Stimulated activated CD4-positive, alpha-beta T cell treated with anti-CD3 and anti-CD28 coated beads, TNF-alpha, amount 100 ng/mL, for 1 hour (primary cell): ENCODE measurements around the gene DHRS2.
A peak's percentile ranks its signal among the peaks of the same experiment; 100 is the strongest.

Experiments used
- DNase-seq, 3 donors: peaks; one replicate each; pipeline ENCODE4 v3.0.0-alpha.2; 2020; ENCODE audit warnings: low read depth in 3 of 3, low spot score in 1 of 3

Gene DHRS2

GRCh38 chr14:23612354-23612732 lies 23.8 kb upstream of the DHRS2 start:
- no peak for DNase-seq

GRCh38 chr14:23612802-23613201 lies 23.4 kb upstream of the DHRS2 start:
- no peak for DNase-seq

DNA sequence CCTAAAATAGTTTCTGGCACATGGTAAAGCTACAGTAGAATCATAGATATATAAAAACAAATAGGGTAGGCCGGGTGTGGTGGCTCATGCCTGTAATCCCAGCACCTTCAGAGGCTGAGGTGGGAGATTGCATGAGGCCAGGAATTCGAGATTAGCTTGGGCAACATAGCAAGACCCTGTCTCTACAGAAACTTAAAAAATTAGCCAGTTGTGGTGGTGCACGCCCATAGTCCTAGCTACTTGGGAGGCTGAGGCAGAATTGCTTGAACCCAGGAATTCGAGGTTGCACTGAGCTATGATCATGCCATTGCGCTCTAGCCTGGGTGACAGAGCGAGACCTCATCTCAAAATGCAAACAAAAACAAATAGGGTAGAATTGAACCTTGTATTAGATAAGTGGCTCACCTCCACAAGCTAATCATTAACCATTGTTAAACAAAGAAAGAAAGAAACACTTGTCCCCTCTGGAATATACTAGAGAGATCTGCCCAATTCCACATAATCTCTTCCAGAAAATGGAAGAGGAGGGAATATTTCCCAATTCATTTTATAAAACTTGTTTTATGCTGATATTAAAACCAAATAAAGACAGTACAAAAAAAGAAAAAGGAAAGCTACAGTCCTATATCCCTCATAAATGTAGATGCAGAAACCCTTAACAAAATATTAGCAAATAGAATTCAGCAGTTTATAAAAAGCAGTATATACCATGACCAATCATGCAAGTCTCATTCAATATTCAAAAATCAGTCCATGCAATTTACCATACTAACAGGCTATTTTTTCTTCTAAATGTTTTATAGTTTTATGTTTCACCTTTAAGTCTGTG lies 22.7 kb upstream of the DHRS2 start:
- DNase-seq: no peak

- no peak for DNase-seq
Measured at GRCh38 chr14:23614395-23614828, 21.8 kb upstream of the DHRS2 start.

- no peak for DNase-seq
Measured at GRCh38 chr14:23615856-23616255, 20.3 kb upstream of the DHRS2 start.

- DNase-seq: no peak
Measured at GRCh38 chr14:23617539-23617938, 18.6 kb upstream of the DHRS2 start.

- DNase-seq: no peak
Measured at GRCh38 chr14:23618415-23618988, 17.7 kb upstream of the DHRS2 start.

GRCh38 chr14:23620177-23620702 lies 15.9 kb upstream of the DHRS2 start:
- no peak for DNase-seq

GRCh38 chr14:23621204-23621931 lies 14.8 kb upstream of the DHRS2 start:
- no peak for DNase-seq

DNA sequence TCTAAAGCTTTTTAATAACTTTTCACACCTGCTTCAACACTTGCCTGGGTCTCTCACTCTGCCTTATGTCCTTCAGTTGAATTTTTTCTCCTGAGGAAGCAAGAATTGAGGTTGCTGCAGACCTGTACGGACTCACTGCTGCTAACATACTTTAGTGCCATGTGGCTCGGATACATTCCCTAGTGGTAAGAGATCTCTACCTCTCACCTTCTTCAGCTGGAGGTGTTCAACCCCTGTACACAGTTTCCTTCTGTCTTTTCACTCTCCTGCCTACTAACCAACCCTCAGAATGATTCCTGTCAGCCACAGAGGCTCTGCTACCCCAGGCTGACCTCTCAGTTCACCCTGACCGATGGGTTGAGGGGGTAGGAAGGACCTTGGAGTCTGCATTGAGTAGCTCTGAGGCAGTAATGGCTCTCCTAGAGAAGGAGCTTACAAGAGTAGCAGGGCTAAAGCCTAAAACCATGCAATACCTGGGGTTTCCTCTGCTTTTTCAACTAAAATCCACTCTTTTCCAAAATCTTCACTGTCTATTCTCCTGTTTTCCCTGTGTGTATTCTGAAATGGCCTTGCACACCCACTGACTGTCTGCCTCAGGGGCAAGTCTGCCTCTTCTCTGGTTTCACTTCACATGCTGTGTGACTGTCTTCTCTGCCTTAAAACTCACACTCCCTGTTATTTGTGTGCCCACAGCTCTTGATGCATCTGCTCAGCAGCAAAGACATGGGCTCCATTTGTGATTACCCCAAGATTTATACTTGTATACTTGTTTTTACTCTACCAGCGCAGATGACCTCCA lies 14.0 kb upstream of the DHRS2 start:
- no peak for DNase-seq

GRCh38 chr14:23622990-23623389 lies 13.2 kb upstream of the DHRS2 start:
- DNase-seq: no peak

DNA sequence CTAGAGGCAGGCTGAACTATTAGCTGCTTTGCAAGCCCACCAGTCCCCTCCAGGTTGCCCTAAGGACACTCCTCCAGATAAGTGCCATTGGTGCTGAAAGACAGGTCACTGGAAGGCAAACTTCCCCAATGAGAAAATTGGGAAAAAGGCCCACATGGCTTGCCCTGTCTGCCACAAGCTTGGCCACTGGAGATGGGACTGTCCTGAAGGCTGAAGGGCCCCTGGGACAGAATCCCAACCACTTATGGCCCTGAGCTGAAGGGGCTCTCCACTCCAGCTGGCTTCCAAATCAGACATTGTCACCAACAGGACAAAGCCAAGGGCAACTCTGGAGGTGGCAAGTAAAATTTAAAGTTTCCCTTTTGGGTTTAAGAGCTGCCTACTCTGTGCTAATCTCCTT lies 12.2 kb upstream of the DHRS2 start:
- DNase-seq: no peak

- DNase-seq: no peak
Measured at GRCh38 chr14:23624830-23625404, 11.2 kb upstream of the DHRS2 start.

DNA sequence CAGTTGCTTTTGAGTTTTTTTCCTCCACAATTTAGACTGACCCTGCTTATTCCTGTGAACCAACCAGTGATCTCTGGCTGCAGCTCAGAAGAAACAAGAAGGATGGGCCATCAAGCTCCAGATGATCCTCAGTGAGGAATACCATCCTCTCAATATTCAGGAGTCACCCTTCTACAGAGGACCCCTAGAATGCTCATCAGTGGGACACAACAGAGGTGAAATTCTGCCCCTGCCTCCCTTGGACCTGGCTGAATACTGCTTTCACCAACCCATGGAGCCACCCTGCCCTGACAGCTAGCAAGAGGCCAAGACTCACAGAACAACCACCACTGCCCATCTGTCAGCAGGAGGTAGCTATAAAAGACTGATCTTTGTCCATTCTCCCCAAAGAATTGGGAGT lies 9.2 kb upstream of the DHRS2 start:
- no peak for DNase-seq

- DNase-seq: no peak
Measured at GRCh38 chr14:23627961-23628360, 8.2 kb upstream of the DHRS2 start.

- DNase-seq: no peak
Measured at GRCh38 chr14:23629204-23629603, 7.0 kb upstream of the DHRS2 start.

DNA sequence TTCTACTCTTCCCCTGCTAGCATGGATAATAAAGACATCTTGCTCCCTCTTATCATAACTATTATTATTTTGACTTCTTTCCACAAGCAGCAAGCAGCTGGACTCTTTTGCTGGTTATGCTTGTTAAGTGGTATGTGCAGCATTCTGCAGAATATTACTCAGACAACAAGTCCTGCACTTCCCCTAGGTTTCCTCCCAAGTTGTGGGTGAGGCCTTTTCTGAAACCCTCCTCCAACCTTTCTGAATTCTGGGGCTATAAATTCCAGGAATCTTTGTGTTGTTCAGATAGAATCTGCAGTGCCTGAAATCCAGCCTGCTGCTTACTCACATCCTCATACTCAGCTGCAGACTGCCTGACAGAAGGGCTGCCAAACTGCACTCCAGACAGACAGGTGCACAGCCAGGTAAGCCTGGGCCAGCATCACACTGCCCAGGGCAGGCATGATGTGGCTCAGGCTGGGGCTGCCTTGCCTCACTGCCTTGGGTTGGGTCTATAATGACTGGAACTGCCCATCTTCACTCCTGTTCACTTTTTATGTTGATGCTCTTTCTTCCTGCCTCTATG lies 6.2 kb upstream of the DHRS2 start:
- no peak for DNase-seq

GRCh38 chr14:23630687-23631086 lies 5.5 kb upstream of the DHRS2 start:
- no peak for DNase-seq

DNA sequence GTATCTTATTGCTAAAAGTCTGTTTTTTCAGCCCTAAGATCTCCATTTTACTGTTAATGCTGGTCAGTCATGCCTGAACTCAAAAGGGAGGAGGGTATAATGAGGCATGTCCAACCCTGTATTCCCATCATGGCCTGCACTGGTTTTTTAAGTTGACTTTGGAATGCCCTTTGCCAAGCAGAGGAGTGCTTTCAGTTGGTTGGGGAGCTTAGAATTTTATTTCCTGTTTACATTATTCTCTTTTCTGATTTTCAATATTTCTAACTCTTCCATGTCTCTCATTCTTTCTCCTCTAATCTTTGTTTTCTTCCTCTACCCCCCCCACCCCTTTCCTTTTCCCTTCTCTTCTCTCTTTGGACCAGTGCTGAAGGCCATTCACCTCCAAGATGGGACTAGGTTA lies 4.9 kb upstream of the DHRS2 start:
- DNase-seq: no peak

DNA sequence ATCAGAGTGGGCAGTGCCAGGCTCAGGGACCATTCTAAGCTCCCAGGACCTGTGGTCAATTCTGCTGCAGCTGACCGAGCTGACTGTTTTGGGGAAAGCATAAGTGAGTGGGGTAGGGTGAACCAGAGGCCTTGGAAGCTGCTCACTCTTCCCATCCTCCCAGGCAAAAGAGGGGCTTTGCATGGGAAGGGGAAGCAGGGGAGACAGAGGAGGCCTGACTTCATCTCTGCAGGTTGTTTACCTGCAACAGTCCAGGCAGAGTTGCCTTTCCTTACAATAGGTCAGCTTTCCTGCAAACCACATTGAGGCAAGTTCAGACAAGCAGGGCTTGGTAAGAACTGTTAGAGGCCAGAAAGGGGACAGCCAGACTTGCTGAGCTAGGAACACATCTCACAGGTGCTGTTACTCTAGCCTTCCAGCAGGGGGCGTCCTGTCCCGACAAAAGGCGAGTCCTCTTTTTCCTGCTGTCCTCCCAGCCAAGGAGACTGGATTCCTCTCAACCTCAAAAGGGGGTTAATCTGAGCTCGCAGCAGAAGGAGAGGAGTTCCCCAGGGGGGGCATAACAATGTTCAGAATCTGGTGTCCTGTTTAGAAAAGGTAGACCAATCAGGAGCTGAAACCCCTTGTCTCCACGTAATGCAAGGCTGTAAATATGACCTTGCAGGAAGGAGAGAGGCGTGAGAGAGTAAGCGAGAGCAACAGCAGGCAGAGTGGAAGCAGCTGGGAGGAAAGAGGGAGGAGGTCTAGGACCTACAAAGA lies 4.3 kb upstream of the DHRS2 start:
- peak; percentile 11 to 60 (median 38) for DNase-seq
